SIG-M5 treated with dmso at 0.1 percent for 504 hours (cell line): Measurements from ENCODE around the gene RAB6C.
"Not testable (repeated sequence)": the region's sequence is repeated elsewhere in the genome, so short reads cannot be mapped to it uniquely, and the experiment has no call there.

Experiments used
- DNase-seq: peaks from one replicate; lab custom pipeline; 2025; ENCODE audit not compliant: unreplicated experiment; lab: John Stamatoyannopoulos, UW

The RAB6C gene

GRCh38 chr2:129993151-129993550 is 13.7 kb downstream of the RAB6C start:
- not testable (repeated sequence) for DNase-seq

- DNase-seq = not testable (repeated sequence)
Observed at GRCh38 chr2:129996657-129997237, 17.3 kb downstream of the RAB6C start.

GRCh38 chr2:129998771-129999170 is 19.3 kb downstream of the RAB6C start:
- DNase-seq = not testable (repeated sequence)

- DNase-seq = not testable (repeated sequence)
Observed at GRCh38 chr2:130005862-130006261, 26.4 kb downstream of the RAB6C start.

GRCh38 chr2:130016701-130017100 is 37.2 kb downstream of the RAB6C start:
- not testable (repeated sequence) for DNase-seq

GRCh38 chr2:130019402-130019801 is 39.9 kb downstream of the RAB6C start:
- DNase-seq = no peak

GRCh38 chr2:130020069-130020468 is 40.6 kb downstream of the RAB6C start:
- DNase-seq = not testable (repeated sequence)

- DNase-seq = not testable (repeated sequence)
Observed at GRCh38 chr2:130025931-130026330, 46.5 kb downstream of the RAB6C start.
